Measurements from ENCODE around the gene TGFA. TPM values are rescaled to one million over a fixed set of nuclear protein-coding genes. Genes with fewer than 3 reads are reported as not detected.

The TGFA gene
- total and polyA plus RNA-seq, 12 donors = 0.17 to 3.4 (median 1.2) TPM

DNA sequence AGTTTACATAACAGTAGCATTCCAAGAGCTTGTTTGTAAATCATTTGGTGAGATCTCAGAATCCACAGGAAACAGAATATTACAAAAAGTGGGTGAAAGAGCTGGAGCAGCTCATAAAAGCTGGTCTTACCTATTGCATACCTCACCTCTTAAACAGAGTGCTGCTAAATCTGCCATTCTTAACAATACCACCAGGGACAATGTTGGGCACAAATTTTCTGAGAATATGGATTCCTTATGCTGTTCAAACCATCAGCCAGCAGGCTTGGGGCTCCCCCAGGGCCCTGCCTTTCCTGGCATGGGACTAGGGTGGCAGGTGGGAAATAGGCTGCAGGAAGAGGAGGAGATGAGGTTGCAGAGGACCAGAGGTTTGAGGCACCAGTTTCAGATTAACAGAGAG lies 55.6 kb downstream of the TGFA start:
- ATAC-seq = no peak
- no peak overlapping the region for H3K27ac ChIP-seq
- no peaks in the 10 kb centered on the region for H3K9me3 ChIP-seq
- peaks cover 0 to 5% (median 0%) of the 10 kb centered on the region in 9 donors for H3K4me1 ChIP-seq
- H3K36me3 ChIP-seq = no peaks in the 10 kb centered on the region
- peaks cover 0 to 20% (median 13%) of the 10 kb centered on the region in 7 donors for H3K27me3 ChIP-seq
- TF ChIP-seq CTCF (IDR thresholded peaks at IDR 0.05) = peak in 1 of 9 donors; percentile 14
- no peak overlapping the region for H3K4me3 ChIP-seq
- DNase-seq = no peak
- intact Hi-C loops (cut with DNase I) = no loop called here

GRCh38 chr2:70496819-70497218 lies 56.8 kb downstream of the TGFA start:
- Histone ChIP-seq H3K4me3 (no peak overlapping the region), H3K36me3 (no peaks in the 10 kb centered on the region), H3K9me3 (no peaks in the 10 kb centered on the region), H3K27me3 (peaks cover 0 to 13% (median 5%) of the 10 kb centered on the region in 7 donors), H3K27ac (no peak overlapping the region), H3K4me1 (peaks cover 0 to 5% (median 0%) of the 10 kb centered on the region in 9 donors)
- ATAC-seq (no peak), DNase-seq (no peak)
- intact Hi-C loops (cut with DNase I) = no loop called here
- TF ChIP-seq CTCF (IDR thresholded peaks at IDR 0.05) = no peak
- WGBS, 2 donors = 73 to 78% methylated on average over 5 of the region's 5 CpGs

GRCh38 chr2:70494293-70494886 lies 59.2 kb downstream of the TGFA start:
- intact Hi-C loops (cut with DNase I) = no loop called here
- no peak for ATAC-seq

DNA sequence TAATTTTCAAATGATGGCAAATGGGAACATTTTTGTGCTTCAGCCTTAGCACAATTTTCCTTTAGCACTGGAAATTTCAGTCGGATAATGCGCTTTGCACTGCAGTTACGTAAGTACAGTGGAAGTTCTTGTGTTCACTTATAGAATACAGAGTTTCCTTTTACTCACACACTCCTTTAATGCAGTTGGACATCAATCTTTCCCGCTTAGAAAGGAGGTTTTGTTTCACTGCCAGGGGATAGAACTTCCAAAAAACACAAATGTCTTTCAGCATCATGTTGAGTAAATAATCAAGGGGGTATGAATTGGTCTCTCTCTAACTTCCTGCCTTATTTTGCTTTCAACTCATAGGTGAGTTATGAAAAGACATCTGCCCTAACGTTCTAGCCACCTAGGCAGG lies 63.2 kb downstream of the TGFA start:
- Histone ChIP-seq H3K4me3 (no peak overlapping the region), H3K27ac (no peak overlapping the region), H3K27me3 (peaks cover 0 to 7% (median 0%) of the 10 kb centered on the region in 7 donors), H3K4me1 (peaks cover 0 to 5% (median 0%) of the 10 kb centered on the region in 9 donors), H3K9me3 (no peaks in the 10 kb centered on the region), H3K36me3 (no peaks in the 10 kb centered on the region)
- no peak for DNase-seq
- ATAC-seq = no peak
- 79 to 81% methylated on average over 5 of the region's 5 CpGs for WGBS, 2 donors
- no peak for TF ChIP-seq CTCF (IDR thresholded peaks at IDR 0.05)
- intact Hi-C loops (cut with DNase I) = no loop called here

More at GRCh38 chr2:70494293-70494886, 59.2 kb downstream of the TGFA start:
- Histone ChIP-seq H3K27ac (no peak overlapping the region), H3K4me3 (no peak overlapping the region), H3K9me3 (no peaks in the 10 kb centered on the region), H3K4me1 (peaks cover 0 to 5% (median 0%) of the 10 kb centered on the region in 9 donors), H3K36me3 (no peaks in the 10 kb centered on the region), H3K27me3 (peaks cover 0 to 13% (median 0%) of the 10 kb centered on the region in 7 donors)
- WGBS, 2 donors = 69 to 71% methylated on average over 3 of the region's 3 CpGs
- no peak for DNase-seq
- TF ChIP-seq CTCF (IDR thresholded peaks at IDR 0.05) = no peak

Measured in heart right ventricle (tissue), 16 donors.